GM21529 (cell line): ENCODE results near the gene CYP26A1.

Experiments used
- ATAC-seq: cut with Tn5 transposase; IDR thresholded peaks from one replicate; pipeline ENCODE4 v1.9.1; 2021; ENCODE audit not compliant: unreplicated experiment

Gene CYP26A1

GRCh38 chr10:93063977-93064660 lies 9.6 kb upstream of the CYP26A1 start:
- ATAC-seq: no peak

GRCh38 chr10:93064874-93065660 lies 8.6 kb upstream of the CYP26A1 start:
- ATAC-seq: no peak

DNA sequence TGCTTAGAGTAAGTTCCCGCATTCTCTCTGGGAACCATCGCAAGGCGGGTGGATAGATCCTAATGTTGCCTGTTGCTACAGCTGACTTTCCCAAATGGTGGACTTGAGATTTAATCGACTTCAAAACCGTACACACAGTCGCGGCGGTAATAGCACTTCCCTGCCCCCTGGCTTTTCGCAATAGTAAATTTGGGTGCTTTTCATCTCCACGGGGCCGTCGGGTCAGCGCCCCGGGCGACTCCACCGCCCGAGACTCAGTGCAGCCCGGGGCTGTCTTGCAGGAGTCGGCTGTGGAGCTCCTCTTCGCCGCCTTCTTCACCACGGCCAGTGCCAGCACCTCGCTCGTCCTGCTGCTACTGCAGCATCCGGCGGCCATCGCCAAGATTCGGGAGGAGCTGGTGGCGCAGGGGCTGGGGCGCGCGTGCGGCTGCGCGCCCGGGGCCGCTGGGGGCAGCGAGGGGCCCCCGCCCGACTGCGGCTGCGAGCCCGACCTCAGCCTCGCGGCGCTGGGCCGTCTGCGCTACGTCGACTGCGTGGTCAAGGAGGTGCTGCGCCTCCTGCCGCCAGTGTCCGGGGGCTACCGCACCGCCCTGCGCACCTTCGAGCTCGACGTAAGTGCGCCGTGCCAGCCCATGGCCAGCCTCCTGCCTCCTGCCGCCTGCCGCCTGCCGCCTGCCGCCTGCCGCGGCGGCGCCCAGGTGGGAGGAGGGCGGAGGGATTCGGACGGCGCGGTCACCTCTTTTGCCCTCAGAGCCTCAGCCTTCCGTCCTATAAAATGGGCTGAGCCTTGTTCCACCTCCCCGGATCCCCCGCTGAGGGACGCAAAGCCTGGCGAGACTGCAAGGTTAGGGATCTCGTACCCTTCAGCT lies 7.8 kb upstream of the CYP26A1 start:
- no peak for ATAC-seq

DNA sequence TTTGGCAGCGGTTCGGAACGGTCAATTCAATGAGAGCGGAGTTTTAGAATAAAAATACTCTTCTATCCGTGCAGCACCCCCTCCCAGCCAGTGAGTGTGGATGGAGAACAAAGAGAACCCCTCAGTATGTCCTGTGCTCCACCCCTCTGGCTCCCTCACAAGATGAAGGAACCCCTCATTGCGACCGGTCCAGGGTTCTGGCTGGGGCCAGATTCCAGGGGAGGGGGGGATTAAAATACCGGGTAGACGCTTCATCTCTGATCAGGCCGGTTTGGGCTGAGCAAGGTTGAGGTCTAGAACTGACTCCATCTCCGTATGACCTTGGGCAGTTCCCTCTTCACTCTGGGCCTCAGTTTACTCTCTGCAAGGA lies 7.2 kb upstream of the CYP26A1 start:
- ATAC-seq: no peak

DNA sequence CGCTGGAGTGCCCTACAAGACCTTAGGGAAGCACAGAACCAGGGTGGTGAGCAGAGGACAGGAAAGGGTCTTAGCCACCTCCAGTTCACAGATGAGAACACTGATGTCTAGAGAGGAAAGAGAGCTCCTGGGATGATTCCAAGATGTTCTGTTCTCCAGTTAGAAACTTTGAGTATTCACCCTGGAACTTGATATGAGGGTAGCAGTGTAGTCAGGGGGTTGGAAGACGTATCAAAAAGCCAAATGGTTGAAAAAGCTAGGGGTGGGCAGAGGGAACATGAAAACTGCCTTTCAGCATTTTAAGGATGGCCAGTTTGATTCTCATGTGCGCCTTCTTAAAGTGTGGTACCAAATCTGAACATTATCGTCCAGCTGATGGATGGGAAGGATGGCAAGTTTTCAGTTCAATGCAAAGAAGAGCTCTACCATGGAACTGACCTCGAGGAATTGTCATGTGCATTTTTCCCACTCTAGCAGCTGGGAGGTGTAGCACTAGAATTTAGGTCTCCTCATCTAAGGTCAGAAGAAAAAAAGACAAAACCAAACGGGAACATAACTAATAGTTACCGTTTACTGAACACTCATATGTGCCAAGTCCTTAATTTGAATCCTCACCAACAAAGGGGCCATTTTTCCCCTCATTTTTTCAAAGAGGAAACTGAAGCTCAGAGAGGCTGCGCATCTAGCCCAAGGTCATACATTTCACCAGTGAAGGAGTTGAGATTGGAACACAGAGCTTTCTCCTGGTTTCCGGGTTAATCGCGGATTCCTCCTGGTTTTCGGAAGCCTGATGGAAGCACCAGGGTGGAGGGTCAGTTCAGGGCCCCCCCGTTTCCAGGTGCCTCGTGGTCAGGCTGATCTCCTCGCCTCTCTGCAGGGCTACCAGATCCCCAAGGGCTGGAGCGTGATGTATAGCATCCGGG lies 6.0 kb upstream of the CYP26A1 start:
- no peak for ATAC-seq

DNA sequence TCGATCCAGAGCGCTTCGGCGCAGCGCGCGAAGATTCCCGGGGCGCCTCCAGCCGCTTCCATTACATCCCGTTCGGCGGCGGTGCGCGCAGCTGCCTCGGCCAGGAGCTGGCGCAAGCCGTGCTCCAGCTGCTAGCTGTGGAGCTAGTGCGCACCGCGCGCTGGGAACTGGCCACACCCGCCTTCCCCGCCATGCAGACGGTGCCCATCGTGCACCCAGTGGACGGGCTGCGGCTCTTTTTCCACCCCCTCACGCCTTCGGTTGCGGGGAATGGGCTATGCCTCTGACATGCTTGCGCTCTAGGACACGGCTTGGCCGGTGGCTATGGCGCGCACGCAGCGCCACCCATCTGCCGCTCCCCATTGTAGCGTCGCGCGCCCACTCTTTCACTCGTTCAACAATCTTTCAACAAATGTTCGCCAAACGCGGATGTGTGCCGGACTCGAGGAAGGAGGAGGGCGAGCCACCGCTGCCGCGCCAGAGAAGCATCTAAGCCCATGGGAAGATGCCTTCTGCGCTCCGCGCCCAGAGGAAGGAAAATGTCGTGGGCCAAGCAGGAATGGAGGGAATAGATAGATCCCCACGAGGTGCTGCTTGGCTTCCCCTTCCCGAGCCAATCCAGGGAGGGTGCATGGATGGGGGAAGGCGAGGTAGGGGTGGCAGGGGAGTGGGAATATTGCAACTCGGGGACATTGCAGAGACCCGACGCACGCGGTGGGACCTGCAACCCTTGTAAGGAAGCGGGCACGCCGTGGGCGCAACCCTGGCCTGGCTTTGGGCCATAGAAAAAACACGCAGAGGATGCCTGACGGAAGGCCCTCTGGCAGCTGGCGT lies 5.1 kb upstream of the CYP26A1 start:
- no peak for ATAC-seq

DNA sequence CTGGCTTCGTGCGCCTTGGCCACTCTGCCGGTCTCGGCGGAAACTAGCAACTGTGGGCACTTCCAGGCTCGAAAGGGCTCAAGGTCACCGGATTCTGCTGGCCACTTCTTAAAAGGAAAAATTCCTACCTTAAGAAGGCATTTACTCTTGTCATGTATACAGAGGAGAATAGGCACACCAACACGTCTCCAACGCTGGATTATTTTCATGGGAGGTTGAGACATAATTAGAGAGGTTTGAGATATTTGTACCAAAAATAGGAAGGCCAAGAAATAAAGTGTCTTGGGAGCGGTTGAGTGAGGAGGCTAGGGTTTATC lies 4.5 kb upstream of the CYP26A1 start:
- no peak for ATAC-seq

DNA sequence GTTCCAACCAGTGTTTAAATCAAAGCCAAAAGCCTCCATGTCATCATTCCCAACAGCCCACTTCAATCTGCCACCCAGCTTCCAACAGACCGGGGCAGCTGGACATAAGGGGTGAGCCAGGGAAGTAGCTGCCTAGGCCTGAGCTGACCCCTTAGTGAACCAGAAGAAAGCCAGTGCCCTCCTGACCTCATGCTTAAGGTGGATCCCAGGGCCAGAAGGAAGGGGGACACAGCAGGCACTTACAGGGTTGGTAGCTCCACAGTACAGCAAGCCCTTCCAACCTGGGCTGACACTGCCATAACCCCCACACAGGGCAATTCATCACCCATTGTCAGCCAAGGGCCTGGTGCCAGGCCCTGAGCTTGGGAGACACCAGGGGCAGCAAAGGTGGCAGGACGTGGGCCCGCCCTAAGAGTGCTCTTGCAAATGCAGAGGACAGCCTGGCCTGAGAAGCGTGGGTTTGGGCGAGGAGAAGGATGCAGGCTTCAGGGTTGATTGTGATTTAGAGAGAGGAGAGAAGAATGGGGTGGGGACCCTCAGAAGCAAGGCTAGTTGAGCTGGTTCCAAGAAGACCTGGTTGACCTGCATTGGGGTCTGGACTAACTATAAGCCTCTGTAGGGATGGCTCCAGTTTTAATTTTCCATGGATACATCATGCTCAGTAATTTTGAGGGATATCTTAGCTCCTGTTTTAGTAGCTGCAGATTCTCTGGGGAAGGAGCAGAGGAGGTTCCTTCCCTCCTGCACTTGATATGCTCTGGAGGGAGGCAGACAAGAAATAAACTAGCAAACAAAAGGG lies 3.1 kb upstream of the CYP26A1 start:
- no peak for ATAC-seq

- no peak for ATAC-seq
Measured at GRCh38 chr10:93071177-93071472, 2.6 kb upstream of the CYP26A1 start.

- ATAC-seq: no peak
Measured at GRCh38 chr10:93071674-93072224, 1.9 kb upstream of the CYP26A1 start.

DNA sequence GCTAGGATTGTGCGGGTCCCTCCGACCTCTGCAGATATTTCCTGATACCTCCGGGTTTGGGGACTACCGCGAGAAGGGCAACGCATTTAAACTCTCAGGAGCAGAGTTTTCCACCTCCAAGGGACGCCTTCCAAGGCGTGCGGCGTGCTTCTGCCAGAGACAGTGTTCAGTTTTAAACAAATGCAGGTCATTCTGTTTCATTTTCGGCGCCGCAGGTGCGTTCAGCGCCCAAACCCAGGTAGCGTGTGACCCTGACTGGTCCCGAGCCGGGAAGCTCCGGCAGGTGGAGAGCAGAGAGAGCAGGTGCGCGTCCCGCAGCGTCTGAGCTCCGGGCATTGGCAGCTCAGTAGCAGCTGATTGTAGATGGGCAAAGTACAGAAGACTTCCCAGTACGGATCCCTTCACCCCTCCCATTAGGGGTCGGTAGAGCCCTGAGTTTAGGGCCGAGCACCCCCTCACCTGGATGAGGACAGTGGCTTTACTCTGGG lies 1.4 kb upstream of the CYP26A1 start:
- no peak for ATAC-seq

DNA sequence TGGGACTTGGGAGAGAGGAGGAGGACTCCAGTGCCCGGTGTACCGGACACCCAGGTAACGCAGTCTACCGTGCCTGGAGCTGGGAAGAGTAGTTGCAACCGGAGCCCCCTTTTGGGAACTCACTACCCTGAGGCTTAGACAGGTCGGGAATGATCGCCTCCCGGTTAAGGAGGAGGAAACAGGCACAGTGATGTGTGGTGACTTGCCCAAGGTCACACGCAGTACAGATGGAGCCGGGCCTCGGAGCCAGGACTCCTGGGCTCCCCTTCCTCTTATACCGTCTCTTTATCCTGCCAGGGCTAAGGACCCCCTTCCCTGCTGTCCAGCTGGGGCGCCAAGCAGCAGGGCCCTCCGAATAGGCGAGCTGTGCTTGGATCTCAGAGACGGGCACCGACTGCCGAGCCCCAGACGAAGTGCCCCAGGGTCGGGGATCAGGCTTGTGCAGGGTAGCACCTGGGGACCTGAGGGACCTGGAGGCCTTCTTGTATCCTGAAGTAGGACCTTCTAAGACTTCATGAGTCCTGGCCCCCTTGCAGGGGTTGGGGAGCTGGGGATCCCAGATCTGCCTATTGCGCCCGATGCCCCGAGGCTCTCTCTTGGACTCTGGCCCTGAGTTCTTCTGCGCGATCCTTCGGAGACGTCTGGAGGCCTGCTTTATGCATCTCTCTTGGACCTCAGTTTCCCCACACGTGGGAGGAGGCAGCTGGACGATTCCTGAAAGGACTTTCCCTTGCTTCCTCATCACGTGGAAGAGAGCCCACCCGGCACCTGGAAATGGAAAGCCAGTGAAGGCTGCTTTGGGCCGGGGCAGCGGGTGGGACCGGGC lies 767 bp upstream of the CYP26A1 start:
- ATAC-seq: no peak

DNA sequence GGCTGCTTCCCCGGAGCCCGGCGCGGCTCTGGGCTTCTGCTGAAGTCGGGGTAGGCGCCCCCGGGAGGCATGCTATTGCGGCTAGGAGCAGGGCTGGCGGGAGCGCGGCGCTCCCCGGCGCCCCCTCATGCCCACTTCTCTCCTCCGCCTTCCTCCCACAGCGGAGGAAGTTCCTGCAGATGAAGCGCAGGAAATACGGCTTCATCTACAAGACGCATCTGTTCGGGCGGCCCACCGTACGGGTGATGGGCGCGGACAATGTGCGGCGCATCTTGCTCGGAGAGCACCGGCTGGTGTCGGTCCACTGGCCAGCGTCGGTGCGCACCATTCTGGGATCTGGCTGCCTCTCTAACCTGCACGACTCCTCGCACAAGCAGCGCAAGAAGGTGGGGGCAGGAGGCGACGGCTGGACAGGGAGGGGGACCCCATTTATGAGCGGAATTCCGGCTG lies 479 bp downstream of the CYP26A1 start:
- no peak for ATAC-seq

GRCh38 chr10:93074597-93075368 lies 1.1 kb downstream of the CYP26A1 start:
- no peak for ATAC-seq

GRCh38 chr10:93075369-93076221 lies 1.9 kb downstream of the CYP26A1 start:
- no peak for ATAC-seq

DNA sequence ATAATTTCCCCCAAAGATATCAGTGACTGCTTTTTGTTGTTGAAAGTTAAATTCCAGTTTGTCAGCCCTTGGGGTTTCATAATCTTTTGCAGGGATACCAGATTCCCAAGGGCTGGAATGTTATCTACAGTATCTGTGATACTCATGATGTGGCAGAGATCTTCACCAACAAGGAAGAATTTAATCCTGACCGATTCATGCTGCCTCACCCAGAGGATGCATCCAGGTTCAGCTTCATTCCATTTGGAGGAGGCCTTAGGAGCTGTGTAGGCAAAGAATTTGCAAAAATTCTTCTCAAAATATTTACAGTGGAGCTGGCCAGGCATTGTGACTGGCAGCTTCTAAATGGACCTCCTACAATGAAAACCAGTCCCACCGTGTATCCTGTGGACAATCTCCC lies 3.2 kb downstream of the CYP26A1 start:
- ATAC-seq: no peak
